Neural cell (in vitro differentiated cells): Measurements from ENCODE around the gene UMODL1. TPM values are rescaled to one million over a fixed set of nuclear protein-coding genes. Genes with fewer than 3 reads are reported as not detected.

Experiments used
- H2AFZ ChIP-seq: fragments of 200-600, 300-800 bp; sonication (generic), shearing (Covaris generic); 2 replicates; pipeline ENCODE4 v1.6.0; 2014; ENCODE audit warnings: low read depth, mild to moderate bottlenecking, antibody characterized with exemption, low read length, moderate library complexity
- H3F3A ChIP-seq: fragments of 200-600 bp; shearing (Covaris generic); 2 replicates; pipeline ENCODE4 v1.6.1; 2016; ENCODE audit warnings: mild to moderate bottlenecking, moderate library complexity, mixed read lengths, antibody characterized with exemption, low read length; ENCODE audit not compliant: insufficient read depth, poor library complexity, severe bottlenecking
- H3K27ac ChIP-seq: fragments of 200-600, 300-800 bp; sonication (generic), shearing (Covaris generic); 2 replicates; pipeline ENCODE4 v1.5.1; 2014; ENCODE audit warnings: mild to moderate bottlenecking, low read length, moderate library complexity
- H3K27me3 ChIP-seq: fragments of 300-800, 200-600 bp; sonication (generic), shearing (Covaris generic); 2 replicates; pipeline ENCODE4 v1.6.0; 2014; ENCODE audit warnings: mild to moderate bottlenecking, low read depth, low read length, moderate library complexity; ENCODE audit not compliant: insufficient read depth
- H3K36me3 ChIP-seq: fragments of 300-800, 200-600 bp; sonication (generic), shearing (Covaris generic); 2 replicates; pipeline ENCODE4 v1.5.1; 2014; ENCODE audit warnings: mild to moderate bottlenecking, antibody characterized with exemption, low read length, moderate library complexity; ENCODE audit not compliant: insufficient read depth
- H3K4me2 ChIP-seq: fragments of 300-800, 200-600 bp; sonication (generic), shearing (Covaris generic); 2 replicates; pipeline ENCODE4 v1.6.0; 2014; ENCODE audit warnings: mild to moderate bottlenecking, low read length
- H3K4me3 ChIP-seq: fragments of 300-800, 200-600 bp; sonication (generic), shearing (Covaris generic); 2 replicates; pipeline ENCODE4 v1.5.1; 2014; ENCODE audit warnings: mild to moderate bottlenecking, low read length, moderate library complexity
- H3K79me2 ChIP-seq: fragments of 200-600 bp; shearing (Covaris generic); replicated peaks from 2 replicates; pipeline ENCODE4 v1.6.0; 2014; ENCODE audit warnings: mild to moderate bottlenecking, low read length, moderate library complexity; ENCODE audit not compliant: insufficient read depth
- H3K9ac ChIP-seq: fragments of 300-800, 200-600 bp; sonication (generic), shearing (Covaris generic); 2 replicates; pipeline ENCODE4 v1.6.1; 2016; ENCODE audit warnings: mild to moderate bottlenecking, low read length, mixed read lengths
- H3K9me2 ChIP-seq: fragments of 200-600 bp; shearing (Covaris generic); 2 replicates; pipeline ENCODE4 v1.6.1; 2016; ENCODE audit warnings: mild to moderate bottlenecking, low read length, mixed read lengths; ENCODE audit not compliant: insufficient read depth
- H3K9me3 ChIP-seq: fragments of 200-600, 300-800 bp; sonication (generic), shearing (Covaris generic); 2 replicates; pipeline ENCODE4 v1.6.1; 2016; ENCODE audit warnings: mild to moderate bottlenecking, mixed run types, low read length, moderate library complexity, mixed read lengths
- H4K20me1 ChIP-seq: fragments of 200-600 bp; shearing (Covaris generic); 2 replicates; pipeline ENCODE4 v1.6.1; 2016; ENCODE audit warnings: mild to moderate bottlenecking, mixed run types; ENCODE audit not compliant: insufficient read depth
- EP300 ChIP-seq: fragments of 450-650 bp; conservative IDR thresholded peaks from 2 replicates; pipeline ENCODE4 v1.6.1; 2014; ENCODE audit warnings: antibody characterized with exemption, mild to moderate bottlenecking, moderate library complexity; ENCODE audit not compliant: poor library complexity, severe bottlenecking
- EZH2 ChIP-seq: fragments of 200-600, 300-800 bp; shearing (Covaris generic), sonication (generic); IDR thresholded peaks from 2 replicates; pipeline ENCODE4 v1.6.1; 2014; ENCODE audit warnings: antibody characterized with exemption, low read length, borderline replicate concordance, mild to moderate bottlenecking; ENCODE audit not compliant: insufficient read depth, poor library complexity, severe bottlenecking
- MXI1 ChIP-seq: fragments of 450-650 bp; conservative IDR thresholded peaks from 2 replicates; pipeline ENCODE4 v1.6.1; 2014; ENCODE audit warnings: antibody characterized with exemption, mild to moderate bottlenecking; ENCODE audit not compliant: poor library complexity, severe bottlenecking
- POLR2AphosphoS5 ChIP-seq: IDR thresholded peaks from 2 replicates; pipeline ENCODE4 v1.6.1; 2012
- RAD21 ChIP-seq: fragments of 450-650 bp; conservative IDR thresholded peaks from 2 replicates; pipeline ENCODE4 v1.6.1; 2014; ENCODE audit warnings: antibody characterized with exemption, mild to moderate bottlenecking, moderate library complexity
- SMC3 ChIP-seq: fragments of 450-650 bp; conservative IDR thresholded peaks from 2 replicates; pipeline ENCODE4 v1.6.1; 2014; ENCODE audit warnings: antibody characterized with exemption, mild to moderate bottlenecking, moderate library complexity; ENCODE audit not compliant: poor library complexity
- TAF1 ChIP-seq: IDR thresholded peaks from 2 replicates; pipeline ENCODE4 v1.6.1; 2012; ENCODE audit warnings: low read depth
- polyA plus RNA-seq: library from polyadenylated mRNA; depleted of rRNA; stranded (reverse); fragments of >200 nt; gene quantifications from 2 replicates; pipeline ENCODE4 v1.2.3, GENCODE V29; 2014
- TF ChIP-seq, protein P1 (sequence below): IDR thresholded peaks from 2 replicates; pipeline ENCODE4 v1.6.1; 2012; ENCODE audit warnings: borderline replicate concordance
- TF ChIP-seq, protein P2 (sequence below): fragments of 450-650 bp; IDR thresholded peaks from 2 replicates; pipeline ENCODE4 v1.5.1; 2014; ENCODE audit warnings: antibody characterized with exemption, mild to moderate bottlenecking, moderate library complexity; ENCODE audit not compliant: poor library complexity, severe bottlenecking

The UMODL1 gene
- polyA plus RNA-seq, 1 donor from 2014 or later, result 0.11 TPM

DNA sequence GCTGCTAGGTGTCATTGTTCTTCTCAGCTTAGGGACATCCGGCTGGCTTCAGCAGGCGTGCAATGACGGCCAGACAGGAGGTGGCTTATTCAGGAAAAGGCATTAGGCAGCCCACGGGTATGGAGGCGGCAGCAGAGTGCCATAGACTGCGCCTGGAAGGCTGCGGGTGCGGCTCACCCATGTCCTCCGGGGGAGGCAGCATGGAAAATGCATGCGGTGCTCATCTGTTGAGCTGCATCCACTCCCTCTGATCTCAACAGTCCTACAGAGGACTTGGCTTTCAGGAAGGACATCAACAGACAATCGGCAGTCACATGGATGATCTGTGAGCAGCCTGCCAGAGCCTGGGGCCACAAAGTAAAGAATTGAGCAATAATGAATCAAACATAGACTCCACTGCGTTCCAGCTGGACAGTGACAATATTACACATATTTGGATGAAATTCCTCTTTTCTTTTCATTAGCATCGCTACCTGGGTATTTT is 42.9 kb downstream of the UMODL1 start:
- no peaks in the 10 kb centered on the region for H3K9me2 ChIP-seq
- no peaks in the 10 kb centered on the region for H4K20me1 ChIP-seq
- no peak overlapping the region for H3K27ac ChIP-seq
- no peak for TF ChIP-seq RAD21
- TF ChIP-seq, protein P1, sequence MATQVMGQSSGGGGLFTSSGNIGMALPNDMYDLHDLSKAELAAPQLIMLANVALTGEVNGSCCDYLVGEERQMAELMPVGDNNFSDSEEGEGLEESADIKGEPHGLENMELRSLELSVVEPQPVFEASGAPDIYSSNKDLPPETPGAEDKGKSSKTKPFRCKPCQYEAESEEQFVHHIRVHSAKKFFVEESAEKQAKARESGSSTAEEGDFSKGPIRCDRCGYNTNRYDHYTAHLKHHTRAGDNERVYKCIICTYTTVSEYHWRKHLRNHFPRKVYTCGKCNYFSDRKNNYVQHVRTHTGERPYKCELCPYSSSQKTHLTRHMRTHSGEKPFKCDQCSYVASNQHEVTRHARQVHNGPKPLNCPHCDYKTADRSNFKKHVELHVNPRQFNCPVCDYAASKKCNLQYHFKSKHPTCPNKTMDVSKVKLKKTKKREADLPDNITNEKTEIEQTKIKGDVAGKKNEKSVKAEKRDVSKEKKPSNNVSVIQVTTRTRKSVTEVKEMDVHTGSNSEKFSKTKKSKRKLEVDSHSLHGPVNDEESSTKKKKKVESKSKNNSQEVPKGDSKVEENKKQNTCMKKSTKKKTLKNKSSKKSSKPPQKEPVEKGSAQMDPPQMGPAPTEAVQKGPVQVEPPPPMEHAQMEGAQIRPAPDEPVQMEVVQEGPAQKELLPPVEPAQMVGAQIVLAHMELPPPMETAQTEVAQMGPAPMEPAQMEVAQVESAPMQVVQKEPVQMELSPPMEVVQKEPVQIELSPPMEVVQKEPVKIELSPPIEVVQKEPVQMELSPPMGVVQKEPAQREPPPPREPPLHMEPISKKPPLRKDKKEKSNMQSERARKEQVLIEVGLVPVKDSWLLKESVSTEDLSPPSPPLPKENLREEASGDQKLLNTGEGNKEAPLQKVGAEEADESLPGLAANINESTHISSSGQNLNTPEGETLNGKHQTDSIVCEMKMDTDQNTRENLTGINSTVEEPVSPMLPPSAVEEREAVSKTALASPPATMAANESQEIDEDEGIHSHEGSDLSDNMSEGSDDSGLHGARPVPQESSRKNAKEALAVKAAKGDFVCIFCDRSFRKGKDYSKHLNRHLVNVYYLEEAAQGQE, result no peak
- TF ChIP-seq MXI1, result no peak
- TF ChIP-seq TAF1, result no peak
- no peak for TF ChIP-seq EZH2
- TF ChIP-seq, protein P2, sequence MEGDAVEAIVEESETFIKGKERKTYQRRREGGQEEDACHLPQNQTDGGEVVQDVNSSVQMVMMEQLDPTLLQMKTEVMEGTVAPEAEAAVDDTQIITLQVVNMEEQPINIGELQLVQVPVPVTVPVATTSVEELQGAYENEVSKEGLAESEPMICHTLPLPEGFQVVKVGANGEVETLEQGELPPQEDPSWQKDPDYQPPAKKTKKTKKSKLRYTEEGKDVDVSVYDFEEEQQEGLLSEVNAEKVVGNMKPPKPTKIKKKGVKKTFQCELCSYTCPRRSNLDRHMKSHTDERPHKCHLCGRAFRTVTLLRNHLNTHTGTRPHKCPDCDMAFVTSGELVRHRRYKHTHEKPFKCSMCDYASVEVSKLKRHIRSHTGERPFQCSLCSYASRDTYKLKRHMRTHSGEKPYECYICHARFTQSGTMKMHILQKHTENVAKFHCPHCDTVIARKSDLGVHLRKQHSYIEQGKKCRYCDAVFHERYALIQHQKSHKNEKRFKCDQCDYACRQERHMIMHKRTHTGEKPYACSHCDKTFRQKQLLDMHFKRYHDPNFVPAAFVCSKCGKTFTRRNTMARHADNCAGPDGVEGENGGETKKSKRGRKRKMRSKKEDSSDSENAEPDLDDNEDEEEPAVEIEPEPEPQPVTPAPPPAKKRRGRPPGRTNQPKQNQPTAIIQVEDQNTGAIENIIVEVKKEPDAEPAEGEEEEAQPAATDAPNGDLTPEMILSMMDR, result no peak
- no peak for TF ChIP-seq EP300
- no peak for TF ChIP-seq SMC3
- H3K9me3 ChIP-seq, result no peaks in the 10 kb centered on the region
- H3K4me2 ChIP-seq, result no peak overlapping the region
- H3K79me2 ChIP-seq, result no peaks in the 10 kb centered on the region
- H3K9ac ChIP-seq, result no peak overlapping the region
- no peaks in the 10 kb centered on the region for H3K36me3 ChIP-seq
- H3K27me3 ChIP-seq, result no peaks in the 10 kb centered on the region
- H2AFZ ChIP-seq, result no peak overlapping the region
- no peak overlapping the region for H3K4me3 ChIP-seq
- no peaks in the 10 kb centered on the region for H3F3A ChIP-seq

DNA sequence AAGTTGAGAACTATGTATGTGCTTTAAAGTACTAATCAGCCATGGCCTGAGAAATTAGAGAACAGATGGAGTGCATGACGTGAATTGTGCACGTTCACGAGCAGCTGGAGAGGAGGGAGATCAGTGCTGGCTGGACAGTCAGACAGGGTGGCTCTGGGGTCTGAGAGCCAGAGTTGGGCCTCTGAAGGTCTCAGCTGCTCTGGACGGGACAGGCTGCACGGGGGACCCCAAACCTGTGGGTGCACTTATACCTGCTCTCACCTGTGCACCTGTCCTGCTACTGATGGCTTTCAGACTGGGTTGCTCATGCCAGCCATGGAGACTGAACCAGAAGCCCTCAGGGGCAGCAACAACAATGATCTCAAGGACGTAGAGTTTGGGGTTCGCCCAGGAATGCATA is 43.5 kb downstream of the UMODL1 start:
- H3K36me3 ChIP-seq, result no peaks in the 10 kb centered on the region
- no peak overlapping the region for H3K27ac ChIP-seq
- H4K20me1 ChIP-seq, result no peaks in the 10 kb centered on the region
- no peaks in the 10 kb centered on the region for H3K9me2 ChIP-seq
- no peak overlapping the region for H3K4me2 ChIP-seq
- no peak overlapping the region for H2AFZ ChIP-seq
- H3K9ac ChIP-seq, result no peak overlapping the region
- H3K79me2 ChIP-seq, result no peaks in the 10 kb centered on the region
- no peaks in the 10 kb centered on the region for H3K9me3 ChIP-seq
- no peaks in the 10 kb centered on the region for H3K27me3 ChIP-seq
- no peak overlapping the region for H3K4me3 ChIP-seq
- no peaks in the 10 kb centered on the region for H3F3A ChIP-seq
- TF ChIP-seq MXI1 (no peak), SMC3 (no peak), RAD21 (no peak), EZH2 (no peak), TAF1 (no peak), POLR2AphosphoS5 (no peak), EP300 (no peak)
- TF ChIP-seq, protein P2, result no peak
- TF ChIP-seq, protein P1, result no peak
